Measurements from ENCODE around the gene HES1.

DNA sequence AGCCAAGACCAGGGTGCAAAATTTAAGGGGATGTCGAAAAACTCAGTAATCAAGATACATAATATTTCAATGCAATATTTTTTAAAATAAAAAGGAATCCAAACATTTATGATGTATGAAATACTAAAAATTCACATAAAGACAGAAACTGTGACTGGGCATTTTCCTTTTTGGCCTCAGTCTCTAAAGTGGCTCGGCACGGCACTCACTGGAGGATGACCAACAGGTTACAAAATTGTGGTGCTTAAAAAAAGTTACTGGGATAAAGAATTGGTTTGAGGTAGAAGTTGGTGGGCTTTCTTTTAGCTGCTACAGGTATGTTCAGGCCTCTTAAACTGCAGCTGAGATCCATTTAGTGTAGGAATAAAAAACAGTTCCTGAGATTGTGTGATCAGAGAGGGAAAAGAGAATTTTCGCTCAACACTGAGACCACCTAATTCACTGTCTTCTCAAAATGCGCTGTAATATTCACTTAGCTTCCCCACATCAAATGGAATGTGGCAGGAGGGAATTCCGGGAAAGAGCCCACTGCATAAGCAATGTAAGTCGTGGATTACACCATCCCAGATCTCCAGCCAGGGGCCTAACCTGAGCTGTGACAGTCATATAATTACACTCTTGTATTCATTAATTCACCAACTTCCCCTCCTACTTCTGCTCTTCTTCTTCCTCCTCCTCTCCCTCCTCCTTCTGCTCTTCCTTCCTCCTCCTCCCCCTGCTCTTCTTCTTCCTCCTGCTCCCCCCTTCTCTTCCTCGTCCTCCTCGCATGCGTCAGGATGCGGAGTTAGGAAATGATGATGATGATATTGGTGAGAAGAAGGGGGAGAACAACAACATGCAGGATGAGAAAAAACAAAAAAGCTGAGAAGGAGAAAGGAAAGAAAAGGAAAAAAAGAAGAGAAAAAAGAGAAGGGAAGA is 45.9 kb downstream of the HES1 start:
- TF ChIP-seq CTCF (IDR thresholded peaks at IDR 0.05; ENCODE audit: low read depth, low read length): no peak
- TF ChIP-seq EZH2phosphoT487 (IDR thresholded peaks at IDR 0.05; ENCODE audit: low read depth): no peak

All from OCI-LY3 (cell line).